Duodenal mucosa (tissue), 2 donors: ENCODE data around the gene ADAMTS2.

ENCODE experiments used
- H3K27ac ChIP-seq: one replicate; pipeline ENCODE4 v1.7.0; 2013; ENCODE audit warnings: low read depth, low read length
- H3K27me3 ChIP-seq, 2 donors: one replicate each; pipeline ENCODE4 v1.7.0; 2013; ENCODE audit warnings: low read length in 2 of 2, control low read depth in 1 of 2; ENCODE audit not compliant: insufficient read depth in 2 of 2, control insufficient read depth in 1 of 2
- H3K36me3 ChIP-seq, 2 donors: one replicate each; pipeline ENCODE4 v1.7.0; 2013; ENCODE audit warnings: low read length in 2 of 2, control low read depth in 1 of 2; ENCODE audit not compliant: insufficient read depth in 2 of 2, control insufficient read depth in 1 of 2
- H3K4me1 ChIP-seq, 2 donors: one replicate each; pipeline ENCODE4 v1.7.0; 2013; ENCODE audit warnings: low read length in 2 of 2, control low read depth in 1 of 2; ENCODE audit not compliant: insufficient read depth in 2 of 2, control insufficient read depth in 1 of 2
- H3K4me3 ChIP-seq, 2 donors: one replicate each; pipeline ENCODE4 v1.7.0; 2013; ENCODE audit warnings: low read length in 2 of 2, low read depth in 1 of 2
- H3K9ac ChIP-seq, 2 donors: one replicate each; pipeline ENCODE4 v1.7.0; 2013; ENCODE audit warnings: low read length in 2 of 2, low read depth in 1 of 2
- H3K9me3 ChIP-seq, 2 donors: one replicate each; pipeline ENCODE4 v1.7.0; 2013; ENCODE audit warnings: low read length in 2 of 2, control low read depth in 1 of 2; ENCODE audit not compliant: control insufficient read depth in 1 of 2

The ADAMTS2 gene

GRCh38 chr5:179333796-179334761, 11.2 kb downstream of the ADAMTS2 start:
- H3K9me3 ChIP-seq, result no peaks in the 10 kb centered on the region
- no peak overlapping the region for H3K4me3 ChIP-seq
- no peaks in the 10 kb centered on the region for H3K36me3 ChIP-seq
- no peaks in the 10 kb centered on the region for H3K27me3 ChIP-seq
- no peaks in the 10 kb centered on the region for H3K4me1 ChIP-seq
- H3K9ac ChIP-seq, result no peak overlapping the region
- no peak overlapping the region for H3K27ac ChIP-seq

- Histone ChIP-seq H3K9ac (no peak overlapping the region), H3K4me3 (no peak overlapping the region), H3K4me1 (no peaks in the 10 kb centered on the region), H3K9me3 (no peaks in the 10 kb centered on the region), H3K36me3 (no peaks in the 10 kb centered on the region), H3K27me3 (no peaks in the 10 kb centered on the region), H3K27ac (no peak overlapping the region)
Measured at GRCh38 chr5:179332741-179333290, 12.4 kb downstream of the ADAMTS2 start.

- no peak overlapping the region for H3K27ac ChIP-seq
- H3K4me3 ChIP-seq, result no peak overlapping the region
- no peaks in the 10 kb centered on the region for H3K36me3 ChIP-seq
- H3K9me3 ChIP-seq, result no peaks in the 10 kb centered on the region
- no peaks in the 10 kb centered on the region for H3K27me3 ChIP-seq
- H3K9ac ChIP-seq, result no peak overlapping the region
- H3K4me1 ChIP-seq, result no peaks in the 10 kb centered on the region
Measured at GRCh38 chr5:179331591-179332375, 13.5 kb downstream of the ADAMTS2 start.

GRCh38 chr5:179330186-179330900, 14.9 kb downstream of the ADAMTS2 start:
- H3K27me3 ChIP-seq, result no peaks in the 10 kb centered on the region
- no peak overlapping the region for H3K9ac ChIP-seq
- H3K4me1 ChIP-seq, result no peaks in the 10 kb centered on the region
- H3K36me3 ChIP-seq, result no peaks in the 10 kb centered on the region
- H3K27ac ChIP-seq, result no peak overlapping the region
- no peaks in the 10 kb centered on the region for H3K9me3 ChIP-seq
- no peak overlapping the region for H3K4me3 ChIP-seq

GRCh38 chr5:179328291-179328690, 17.0 kb downstream of the ADAMTS2 start:
- Histone ChIP-seq H3K9ac (no peak overlapping the region), H3K9me3 (no peaks in the 10 kb centered on the region), H3K27me3 (no peaks in the 10 kb centered on the region), H3K27ac (no peak overlapping the region), H3K4me3 (no peak overlapping the region), H3K36me3 (no peaks in the 10 kb centered on the region), H3K4me1 (no peaks in the 10 kb centered on the region)

GRCh38 chr5:179327021-179327735, 18.1 kb downstream of the ADAMTS2 start:
- Histone ChIP-seq H3K4me1 (no peaks in the 10 kb centered on the region), H3K9ac (no peak overlapping the region), H3K4me3 (no peak overlapping the region), H3K36me3 (no peaks in the 10 kb centered on the region), H3K9me3 (no peaks in the 10 kb centered on the region), H3K27ac (no peak overlapping the region), H3K27me3 (no peaks in the 10 kb centered on the region)

GRCh38 chr5:179326122-179326927, 18.9 kb downstream of the ADAMTS2 start:
- Histone ChIP-seq H3K4me3 (no peak overlapping the region), H3K27ac (no peak overlapping the region), H3K9me3 (no peaks in the 10 kb centered on the region), H3K4me1 (no peaks in the 10 kb centered on the region), H3K27me3 (no peaks in the 10 kb centered on the region), H3K9ac (no peak overlapping the region), H3K36me3 (no peaks in the 10 kb centered on the region)

- Histone ChIP-seq H3K36me3 (no peaks in the 10 kb centered on the region), H3K4me3 (no peak overlapping the region), H3K9ac (no peak overlapping the region), H3K4me1 (no peaks in the 10 kb centered on the region), H3K27ac (no peak overlapping the region), H3K27me3 (no peaks in the 10 kb centered on the region), H3K9me3 (no peaks in the 10 kb centered on the region)
Measured at GRCh38 chr5:179325296-179326031, 19.8 kb downstream of the ADAMTS2 start.
